H9 (cell line): ENCODE measurements around the gene TRIM36. TPM values are rescaled to one million over a fixed set of nuclear protein-coding genes. Genes with fewer than 3 reads are reported as not detected.
A peak's percentile ranks its signal among the peaks of the same experiment; 100 is the strongest.

Experiments
- DNase-seq: peaks from one replicate; pipeline ENCODE4 v3.0.0-alpha.2; 2017
- H2AFZ ChIP-seq: one replicate; pipeline ENCODE4 v1.6.1; 2013; ENCODE audit warnings: mild to moderate bottlenecking, low read length, control low read depth, moderate library complexity
- H2AK5ac ChIP-seq: 2 replicates; pipeline ENCODE4 v1.6.1; 2013; ENCODE audit warnings: low read length, control low read depth, mixed read lengths; ENCODE audit not compliant: insufficient read length
- H2BK120ac ChIP-seq: one replicate; pipeline ENCODE4 v1.6.1; 2013; ENCODE audit warnings: low read depth, mild to moderate bottlenecking, low read length, control low read depth, inconsistent platforms; ENCODE audit not compliant: poor library complexity, severe bottlenecking
- H2BK12ac ChIP-seq: 2 replicates; pipeline ENCODE4 v1.6.1; 2013; ENCODE audit warnings: low read length, control low read depth, mixed read lengths, low read depth; ENCODE audit not compliant: insufficient read length
- H2BK15ac ChIP-seq: 2 replicates; pipeline ENCODE4 v1.6.1; 2013; ENCODE audit warnings: low read depth, low read length, control low read depth
- H2BK20ac ChIP-seq: one replicate; pipeline ENCODE4 v1.6.1; 2013; ENCODE audit warnings: low read depth, mild to moderate bottlenecking, low read length, control low read depth, inconsistent platforms; ENCODE audit not compliant: poor library complexity, severe bottlenecking
- H2BK5ac ChIP-seq: 2 replicates; pipeline ENCODE4 v1.6.1; 2013; ENCODE audit warnings: low read length, control low read depth, mixed read lengths; ENCODE audit not compliant: insufficient read length
- H3K14ac ChIP-seq: 2 replicates; pipeline ENCODE4 v1.6.1; 2013; ENCODE audit warnings: low read length, control low read depth; ENCODE audit not compliant: insufficient read depth
- H3K18ac ChIP-seq: 2 replicates; pipeline ENCODE4 v1.6.1; 2013; ENCODE audit warnings: low read depth, mild to moderate bottlenecking, mixed read lengths, low read length, control low read depth; ENCODE audit not compliant: insufficient read length
- H3K23ac ChIP-seq: 2 replicates; pipeline ENCODE4 v1.6.1; 2013; ENCODE audit warnings: low read length, control low read depth, mixed read lengths, low read depth; ENCODE audit not compliant: insufficient read length
- H3K23me2 ChIP-seq: 2 replicates; pipeline ENCODE4 v1.6.1; 2013; ENCODE audit warnings: low read depth, mild to moderate bottlenecking, mixed read lengths, low read length, control low read depth; ENCODE audit not compliant: insufficient read length, poor library complexity, severe bottlenecking
- H3K27ac ChIP-seq: 2 replicates; pipeline ENCODE4 v1.5.1; 2013; ENCODE audit warnings: low read length, control low read depth, mixed read lengths, low read depth; ENCODE audit not compliant: insufficient read length
- H3K27me3 ChIP-seq: 2 replicates; pipeline ENCODE4 v1.6.1; 2013; ENCODE audit warnings: low read length, control low read depth, inconsistent platforms; ENCODE audit not compliant: insufficient read depth
- H3K4ac ChIP-seq: 2 replicates; pipeline ENCODE4 v1.6.1; 2013; ENCODE audit warnings: low read depth, mild to moderate bottlenecking, control low read depth, inconsistent platforms, low read length, moderate library complexity
- H3K4me1 ChIP-seq: 2 replicates; pipeline ENCODE4 v1.6.1; 2013; ENCODE audit warnings: low read length, control low read depth, inconsistent platforms; ENCODE audit not compliant: insufficient read depth
- H3K4me2 ChIP-seq: 2 replicates; pipeline ENCODE4 v1.6.1; 2013; ENCODE audit warnings: low read length, control low read depth, mixed read lengths; ENCODE audit not compliant: insufficient read length, insufficient read depth
- H3K56ac ChIP-seq: 2 replicates; pipeline ENCODE4 v1.6.1; 2013; ENCODE audit warnings: low read depth, mild to moderate bottlenecking, mixed read lengths, low read length, control low read depth; ENCODE audit not compliant: insufficient read length
- H3K79me1 ChIP-seq: 2 replicates; pipeline ENCODE4 v1.6.1; 2013; ENCODE audit warnings: low read depth, mild to moderate bottlenecking, moderate library complexity, low read length, control low read depth, inconsistent platforms; ENCODE audit not compliant: insufficient read depth, poor library complexity, severe bottlenecking
- H3K79me2 ChIP-seq: 2 replicates; pipeline ENCODE4 v1.6.1; 2013; ENCODE audit warnings: low read length, control low read depth, inconsistent platforms; ENCODE audit not compliant: insufficient read depth
- H3K9ac ChIP-seq: 2 replicates; pipeline ENCODE4 v1.6.1; 2013; ENCODE audit warnings: low read length, control low read depth, mixed read lengths; ENCODE audit not compliant: insufficient read length; ENCODE audit errors: extremely low read depth
- H3K9me3 ChIP-seq: one replicate; pipeline ENCODE4 v1.6.1; 2013; ENCODE audit warnings: low read depth, low read length, inconsistent platforms; ENCODE audit not compliant: control insufficient read depth
- H3T11ph ChIP-seq: one replicate; pipeline ENCODE4 v1.6.1; 2013; ENCODE audit warnings: mild to moderate bottlenecking, low read length, control low read depth, inconsistent platforms
- H4K20me1 ChIP-seq: one replicate; pipeline ENCODE4 v1.6.1; 2013; ENCODE audit not compliant: control insufficient read depth, insufficient read length, insufficient read depth
- H4K5ac ChIP-seq: 2 replicates; pipeline ENCODE4 v1.6.1; 2013; ENCODE audit warnings: low read depth, mild to moderate bottlenecking, mixed read lengths, low read length, control low read depth; ENCODE audit not compliant: insufficient read length
- H4K8ac ChIP-seq: replicated peaks from 2 replicates; pipeline ENCODE4 v1.6.1; 2013; ENCODE audit warnings: low read length, control low read depth, mixed read lengths, low read depth; ENCODE audit not compliant: insufficient read length
- H4K91ac ChIP-seq: 2 replicates; pipeline ENCODE4 v1.6.1; 2013; ENCODE audit warnings: low read depth, mild to moderate bottlenecking, moderate library complexity, mixed read lengths, low read length, control low read depth; ENCODE audit not compliant: insufficient read length
- H3K27ac Mint-ChIP-seq, 3 experiments: 2 replicates in 2 of 3; 3 replicates in 1 of 3; pipeline ENCODE4 v1.8.0; 2020 to 2021; ENCODE audit warnings: mixed read lengths in 3 of 3, mild to moderate bottlenecking in 1 of 3, moderate library complexity in 1 of 3
- H3K27me3 Mint-ChIP-seq: 2 replicates; pipeline ENCODE4 v1.8.0; 2021; ENCODE audit warnings: low read depth, mild to moderate bottlenecking, moderate library complexity, mixed read lengths
- H3K36me3 Mint-ChIP-seq, 3 experiments: 2 replicates in 2 of 3; 3 replicates in 1 of 3; pipeline ENCODE4 v1.8.0; 2020 to 2021; ENCODE audit warnings: low read depth in 3 of 3, mixed read lengths in 3 of 3; ENCODE audit not compliant: insufficient read depth in 1 of 3
- H3K4me1 Mint-ChIP-seq, 2 experiments: 2 replicates each; pipeline ENCODE4 v1.8.0; 2020; ENCODE audit warnings: mixed read lengths in 2 of 2
- H3K4me3 Mint-ChIP-seq, 2 experiments: 2 replicates in 1 of 2; 3 replicates in 1 of 2; pipeline ENCODE4 v1.8.0; 2020 to 2021; ENCODE audit warnings: mild to moderate bottlenecking in 2 of 2, mixed read lengths in 2 of 2, moderate library complexity in 1 of 2
- H3K9me3 Mint-ChIP-seq, 2 experiments: 2 replicates in 1 of 2; 3 replicates in 1 of 2; pipeline ENCODE4 v1.8.0; 2020; ENCODE audit warnings: mild to moderate bottlenecking in 2 of 2, mixed read lengths in 2 of 2, moderate library complexity in 1 of 2
- CTCF ChIP-seq: fragments of 200-600 bp; sonication (generic); conservative IDR thresholded peaks from 3 replicates; pipeline ENCODE4 v1.8.0; 2021; ENCODE audit warnings: antibody characterized with exemption, mild to moderate bottlenecking
- whole genome bisulfite sequencing: extraction: QIAGEN DNeasy Blood & Tissue Kit; methylation state at CpG from one replicate; pipeline ENCODE4 v1.1.7; 2013; ENCODE audit warnings: missing lambda C conversion rate, low lambda C conversion rate, mixed read lengths; ENCODE audit not compliant: insufficient read length; ENCODE audit errors: extremely low coverage; 5-methylcytosine and 5-hydroxymethylcytosine counted together
- total RNA-seq: library from RNA; stranded (reverse); gene quantifications from 2 replicates; pipeline ENCODE4 v1.2.1, GENCODE V29; 2021

TRIM36 gene
- total RNA-seq, 1 experiment from 2014 or later: 14.6 TPM

GRCh38 chr5:115151208-115151805 lies 18.4 kb downstream of the TRIM36 start:
- Histone ChIP-seq H3K56ac (no peak overlapping the region), H3K14ac (no peak overlapping the region), H2BK5ac (no peak overlapping the region), H3K4me1 (no peaks in the 10 kb centered on the region; the same call in 1 of the 2 replicates), H2BK15ac (no peak overlapping the region), H4K20me1 (no peaks in the 10 kb centered on the region), H3K23ac (no peak overlapping the region), H4K5ac (no peak overlapping the region), H4K8ac (no peak overlapping the region), H3T11ph (no peak overlapping the region), H3K79me1 (no peaks in the 10 kb centered on the region), H2AFZ (no peak overlapping the region), H3K27ac (no peak overlapping the region), H3K18ac (no peak overlapping the region), H2BK20ac (no peak overlapping the region), H3K27me3 (no peaks in the 10 kb centered on the region), H2BK12ac (no peak overlapping the region), H3K9ac (no peak overlapping the region), H3K4me2 (no peak overlapping the region), H3K9me3 (no peaks in the 10 kb centered on the region), H3K79me2 (no peaks in the 10 kb centered on the region), H2AK5ac (no peak overlapping the region), H4K91ac (no peak overlapping the region), H2BK120ac (no peak overlapping the region), H3K4ac (no peak overlapping the region), H3K23me2 (no peaks in the 10 kb centered on the region)
- no peak for DNase-seq
- WGBS: no CpG with 5 or more reads among the region's 6 CpGs
- Mint-ChIP-seq H3K4me1 (peaks cover 23% of the 10 kb centered on the region in 2 experiments), H3K9me3 (peaks cover 14 to 28% of the 10 kb centered on the region in 2 experiments; a peak in 4 of 5 replicates), H3K36me3 (peaks cover 8 to 40% (median 38%) of the 10 kb centered on the region in 3 experiments), H3K27me3 (no peaks in the 10 kb centered on the region), H3K27ac (peak overlapping the region in 1 of 3 experiments; percentile 28; a peak in 2 of 7 replicates), H3K4me3 (no peak overlapping the region)
- TF ChIP-seq CTCF: peak; percentile 24; the same call in 2 of the 3 replicates
